Stimulated activated CD8-positive, alpha-beta memory T cell treated with anti-CD3 and anti-CD28 coated beads, Interleukin-15, amount 100 ng/mL, for 1 hour (primary cell): ENCODE data around the gene DDX28.
"Not testable (repeated sequence)": the region's sequence is repeated elsewhere in the genome, so short reads cannot be mapped to it uniquely, and the experiment has no call there.

Source experiments
- DNase-seq: peaks from one replicate; pipeline ENCODE4 v3.0.0-alpha.2; 2020; ENCODE audit warnings: low read depth

Gene DDX28

DNA sequence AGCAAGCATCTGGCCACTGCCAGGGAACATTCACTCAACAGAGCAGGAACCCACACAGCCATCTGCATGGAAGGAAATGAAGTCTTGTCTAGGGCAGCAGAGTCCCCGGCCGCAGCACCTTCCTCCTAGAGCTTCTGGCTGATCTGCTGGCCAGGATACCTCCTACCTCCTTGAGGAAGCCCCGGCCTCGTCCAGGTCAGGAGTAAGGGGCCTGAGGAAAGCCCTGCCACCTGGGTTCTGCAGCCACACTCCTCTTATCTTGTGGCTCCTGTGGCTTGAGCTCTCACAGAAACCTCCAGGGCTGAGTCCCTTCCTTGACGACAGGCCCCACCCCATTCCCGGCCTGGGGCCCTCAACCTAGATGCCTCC, 29.0 kb downstream of the DDX28 start:
- DNase-seq, result not testable (repeated sequence)

- peak; percentile 51 for DNase-seq
Observed at GRCh38 chr16:67993207-67994039, 29.6 kb downstream of the DDX28 start.

- no peak for DNase-seq
Observed at GRCh38 chr16:67992661-67993206, 30.3 kb downstream of the DDX28 start.

- DNase-seq, result no peak
Observed at GRCh38 chr16:67990018-67990386, 33.0 kb downstream of the DDX28 start.

DNA sequence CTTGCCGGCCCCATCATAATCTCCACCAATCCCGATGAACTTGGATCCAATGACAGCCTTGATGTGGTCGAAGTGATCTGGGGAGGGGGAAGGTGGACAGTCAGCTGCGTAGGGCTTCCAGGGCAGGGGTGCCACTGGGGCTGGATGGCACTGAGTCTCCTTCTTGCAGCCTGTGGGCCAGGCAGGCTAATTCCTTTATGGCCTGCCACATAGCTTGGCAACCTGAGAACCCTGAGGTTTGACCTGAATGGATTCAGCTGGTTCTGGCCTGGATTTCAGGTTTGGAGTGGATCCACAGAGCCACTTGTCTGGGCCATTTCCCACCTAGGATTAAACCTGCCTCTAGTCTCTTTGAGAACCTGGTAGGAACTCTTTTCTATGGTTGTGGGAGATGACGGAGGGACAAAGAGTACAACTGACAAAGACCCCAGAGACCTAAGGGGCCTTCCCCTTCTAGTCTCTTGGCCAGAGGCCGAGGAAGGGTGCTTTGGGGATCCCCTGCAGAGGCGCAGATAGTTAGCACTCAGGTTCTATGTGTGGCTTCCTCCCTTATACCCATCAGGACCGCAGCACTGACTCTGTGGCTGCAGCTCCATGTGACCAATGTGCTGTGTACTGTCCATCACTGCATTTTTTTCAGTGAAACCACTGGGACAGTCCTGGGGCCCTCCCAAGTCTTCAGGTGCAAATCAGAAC, 33.6 kb downstream of the DDX28 start:
- DNase-seq, result no peak

GRCh38 chr16:67988675-67989074, 34.4 kb downstream of the DDX28 start:
- no peak for DNase-seq

DNA sequence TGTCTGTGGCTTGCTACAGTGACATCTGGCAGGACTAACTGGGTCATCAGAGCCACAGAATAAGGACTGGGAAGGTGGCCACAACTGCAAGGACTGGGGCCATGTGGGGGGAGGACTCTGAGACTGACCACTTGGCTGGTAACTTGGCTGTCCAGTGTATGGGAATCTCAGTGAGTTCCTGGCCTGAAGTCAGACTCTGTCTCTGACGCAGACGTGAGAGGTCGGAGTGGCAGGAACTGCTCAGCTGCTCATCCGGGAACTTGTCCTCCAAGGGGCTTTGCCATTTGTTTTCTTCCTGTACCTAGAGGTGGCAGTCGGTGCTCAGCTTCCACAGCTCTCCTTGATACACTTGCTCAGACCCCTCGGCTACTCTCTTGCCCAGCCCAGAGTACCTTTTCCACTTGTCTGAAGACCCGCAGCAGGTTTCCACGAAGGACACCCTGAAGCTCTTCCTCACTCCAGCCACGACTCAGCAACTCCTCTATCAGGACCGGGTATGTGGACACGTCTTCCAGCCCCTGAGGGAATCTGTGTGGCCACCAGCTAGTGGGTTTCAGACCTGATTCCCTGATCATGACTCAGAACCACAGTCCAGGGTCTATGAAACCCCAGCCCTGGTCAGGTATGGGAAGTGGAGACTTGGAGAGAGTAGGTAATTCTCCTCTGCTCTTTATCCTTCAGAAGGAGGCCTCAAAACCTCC, 35.4 kb downstream of the DDX28 start:
- no peak for DNase-seq

DNA sequence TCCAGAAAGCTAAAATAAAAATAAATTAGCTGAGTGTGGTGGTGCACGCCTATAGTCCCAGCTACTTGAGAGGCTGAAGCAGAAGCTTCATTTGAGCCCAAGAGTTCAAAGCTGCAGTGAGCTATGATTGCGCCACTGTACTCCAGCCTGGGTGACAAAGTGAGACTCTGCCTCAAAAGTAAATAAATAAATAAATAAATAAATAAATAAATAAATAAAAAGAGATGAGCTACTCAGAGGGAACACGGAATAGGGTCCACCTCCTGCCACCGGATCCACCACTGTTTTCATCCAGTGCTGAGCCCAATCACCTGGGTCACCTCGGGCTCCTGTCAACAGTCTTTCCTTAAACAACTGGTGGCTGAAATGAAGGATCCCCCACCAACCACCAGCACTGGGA, 36.1 kb downstream of the DDX28 start:
- no peak for DNase-seq

GRCh38 chr16:67982011-67982696, 40.9 kb downstream of the DDX28 start:
- no peak for DNase-seq

DNA sequence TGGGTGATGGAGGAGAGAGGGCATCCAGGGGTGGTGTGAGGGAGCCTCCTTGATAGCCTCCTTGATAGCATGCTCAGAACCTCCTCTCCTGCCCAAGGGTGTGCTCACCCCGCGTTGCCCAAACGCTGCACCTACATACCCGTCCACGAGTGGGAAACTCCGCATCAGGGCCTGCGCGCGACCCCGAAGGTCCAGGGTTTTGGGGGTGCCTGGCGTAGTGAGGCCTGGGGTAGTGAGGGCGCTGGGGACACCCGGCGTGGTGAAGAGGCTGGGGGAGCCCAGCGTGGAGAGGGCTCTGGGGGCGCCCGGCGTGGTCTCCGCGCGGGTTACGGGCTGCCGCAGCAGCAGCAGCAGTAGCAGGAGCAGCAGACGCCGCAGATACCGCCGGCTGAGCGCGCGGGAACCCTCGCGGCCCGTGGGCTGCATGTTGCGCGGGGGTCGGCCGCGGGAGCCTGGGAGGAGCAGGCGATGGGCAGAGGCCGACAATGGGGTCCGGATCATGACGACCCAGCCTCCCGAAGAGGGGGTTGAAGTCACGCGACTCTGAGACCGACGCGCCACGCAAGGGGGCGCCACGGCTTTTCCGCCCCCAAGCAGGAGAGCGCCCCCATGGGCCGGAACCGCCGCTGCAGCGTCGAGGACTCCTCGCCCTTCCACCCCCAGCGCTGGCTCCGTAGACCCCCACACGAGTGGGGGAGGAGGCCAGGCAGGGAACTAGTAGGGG, 42.9 kb downstream of the DDX28 start, which contains the start of gene DPEP3:
TSS of gene DPEP3 (minus strand) at position 545 of the 724 bp plus-strand sequence. CDS start at position 426, 119 bp downstream.
- no peak for DNase-seq

DNA sequence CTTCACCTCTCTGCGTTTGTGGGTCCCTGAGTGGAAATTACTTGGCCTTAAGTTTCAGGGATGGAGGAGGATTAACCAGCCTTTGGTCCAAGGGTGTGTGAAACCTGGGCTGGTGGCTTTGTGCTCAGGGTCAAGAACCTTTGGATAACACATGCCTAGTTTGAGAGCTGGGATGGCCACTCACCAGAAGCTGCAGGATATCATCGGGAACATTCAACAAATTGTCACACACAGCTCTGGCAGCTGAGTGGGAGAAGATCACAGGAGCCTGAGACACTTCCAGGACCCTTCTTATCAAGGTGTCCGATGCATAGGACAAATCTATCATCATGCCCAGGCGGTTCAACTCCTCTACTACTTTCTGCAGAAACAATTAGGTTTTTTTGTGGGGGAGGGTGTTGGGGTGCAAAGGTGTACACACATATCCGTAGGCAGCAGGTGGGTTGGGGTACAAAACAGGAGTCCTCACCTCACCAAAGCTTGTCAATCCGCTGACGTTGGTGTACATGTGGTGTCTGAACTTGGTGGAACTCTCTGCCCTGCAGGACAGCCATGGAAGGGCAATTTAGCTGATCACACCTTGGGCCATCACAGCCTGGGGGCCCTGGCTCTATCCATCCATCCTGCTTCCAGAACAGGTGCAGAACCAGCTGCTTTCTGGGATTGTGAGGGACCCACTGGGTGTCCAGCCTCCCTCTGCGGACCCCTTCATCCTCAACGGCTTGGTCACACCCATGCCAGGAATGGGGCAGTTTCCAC, 45.4 kb downstream of the DDX28 start:
- DNase-seq, result no peak

- DNase-seq, result no peak
Observed at GRCh38 chr16:67977005-67977404, 46.0 kb downstream of the DDX28 start.

DNA sequence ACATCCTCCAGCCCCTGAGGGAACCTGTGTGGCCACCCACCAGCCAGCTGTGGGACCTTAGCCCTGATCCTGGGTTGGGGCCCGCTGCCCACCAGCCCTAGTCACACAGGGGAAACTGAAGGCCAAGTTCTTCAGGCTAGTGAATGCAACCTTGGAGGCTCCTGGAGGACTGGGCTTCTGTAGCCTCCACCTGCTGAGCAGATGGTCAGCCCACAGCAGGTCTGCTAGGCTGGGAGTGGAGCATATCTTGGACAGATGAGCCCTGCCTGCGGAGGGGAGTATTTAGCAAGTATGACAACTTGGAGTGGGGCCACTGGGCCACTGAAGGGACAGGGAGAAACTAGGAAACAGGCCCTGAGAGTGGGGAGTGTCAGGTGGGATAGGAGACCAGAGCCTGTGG, 46.8 kb downstream of the DDX28 start:
- DNase-seq, result no peak

DNA sequence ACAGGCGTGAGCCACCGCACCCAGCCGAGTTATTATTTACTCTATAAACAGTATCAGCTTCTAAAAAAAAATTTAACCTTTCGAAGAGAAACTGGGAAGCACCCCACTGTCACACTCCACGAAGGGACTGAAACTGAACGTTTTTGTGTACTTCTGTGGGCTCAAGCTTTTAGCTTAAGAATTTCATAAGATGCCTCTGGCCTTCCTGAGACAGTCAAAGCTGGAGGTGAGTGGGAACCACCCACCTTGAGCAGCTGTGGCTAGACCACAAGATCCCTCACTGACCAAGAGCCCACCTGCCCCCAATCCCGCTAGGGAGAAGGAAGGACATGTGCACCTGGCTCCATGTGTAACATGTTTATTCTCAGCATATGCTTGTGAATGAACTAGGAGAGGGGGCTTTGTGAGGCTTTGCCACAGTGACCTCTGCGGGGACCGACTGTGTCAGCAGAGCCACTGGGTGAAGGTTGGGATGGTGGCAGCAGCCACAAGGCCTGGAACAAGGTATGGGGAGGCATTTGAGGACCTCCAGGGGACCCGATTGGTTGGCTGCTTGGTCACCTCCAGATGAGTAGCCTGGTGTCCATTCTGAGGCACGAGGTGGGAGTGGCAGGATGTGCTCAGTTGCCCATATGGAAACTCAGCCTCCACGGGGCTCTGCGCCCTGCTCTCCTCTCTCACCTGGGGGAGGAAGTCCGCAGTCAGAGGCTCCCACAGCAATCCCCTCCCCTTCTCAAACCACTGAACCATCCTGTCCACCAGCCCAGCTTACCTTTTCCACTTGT, 47.5 kb downstream of the DDX28 start:
- DNase-seq, result no peak

DNA sequence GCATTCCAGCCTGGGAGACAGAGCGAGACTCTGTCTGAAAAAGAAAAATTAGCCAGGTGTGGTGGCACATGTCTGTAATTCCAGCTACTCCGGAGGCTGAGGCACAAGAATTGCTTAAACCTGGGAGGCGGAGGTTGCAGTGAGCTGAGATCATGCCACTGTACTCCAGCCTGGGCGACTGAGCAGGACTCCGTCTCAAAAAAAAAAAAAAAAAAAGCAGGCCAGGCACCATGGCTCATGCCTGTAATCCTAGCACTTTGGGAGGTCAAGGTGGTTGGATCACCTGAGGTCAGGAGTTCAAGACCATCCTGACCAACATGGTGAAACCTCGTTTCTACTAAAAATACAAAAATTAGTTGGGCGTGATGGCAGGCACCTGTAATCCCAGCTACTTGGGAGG, 50.7 kb downstream of the DDX28 start:
- not testable (repeated sequence) for DNase-seq

DNA sequence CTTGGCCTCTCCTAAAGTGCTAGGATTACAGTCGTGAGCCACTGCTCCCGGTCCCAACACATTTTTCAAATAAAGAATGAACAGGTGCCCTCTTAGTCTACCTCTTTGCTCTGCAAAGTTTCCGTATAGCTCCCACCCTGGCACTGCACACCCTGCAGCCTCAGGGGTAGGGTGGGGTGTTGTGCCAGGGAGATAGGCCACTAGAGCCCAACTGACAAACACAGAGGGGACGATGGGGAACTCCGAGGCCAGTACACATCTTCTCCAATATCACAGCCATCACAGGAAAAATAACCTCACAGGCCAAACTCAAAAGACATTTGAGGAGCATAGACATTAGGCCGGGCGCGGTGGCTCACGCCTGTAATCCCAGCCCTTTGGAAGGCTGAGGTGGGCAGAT, 51.9 kb downstream of the DDX28 start:
- DNase-seq, result no peak
